Osteoblast (primary cell): ENCODE results near the gene CR1. TPM values are rescaled to one million over a fixed set of nuclear protein-coding genes. Genes with fewer than 3 reads are reported as not detected.

ENCODE experiments used
- DNase-seq: peaks from one replicate; pipeline ENCODE4 v3.0.0; 2011; ENCODE audit warnings: low spot score, mixed read lengths; ENCODE audit not compliant: insufficient read length; ENCODE audit errors: missing footprints
- H2AFZ ChIP-seq: 2 replicates; pipeline ENCODE4 v1.6.0; 2011; ENCODE audit warnings: mild to moderate bottlenecking, low read length
- H3K27ac ChIP-seq: 2 replicates; pipeline ENCODE4 v1.5.1; 2011; ENCODE audit warnings: mild to moderate bottlenecking, low read depth, low read length, moderate library complexity
- H3K27me3 ChIP-seq: 2 replicates; pipeline ENCODE4 v1.6.0; 2012; ENCODE audit warnings: mild to moderate bottlenecking, control low read depth, inconsistent platforms, low read length, moderate library complexity; ENCODE audit not compliant: insufficient read depth
- H3K36me3 ChIP-seq: 2 replicates; pipeline ENCODE4 v1.5.1; 2011; ENCODE audit warnings: mild to moderate bottlenecking, low read length, control low read depth, moderate library complexity; ENCODE audit not compliant: insufficient read depth
- H3K4me1 ChIP-seq: 2 replicates; pipeline ENCODE4 v1.5.1; 2011; ENCODE audit warnings: mild to moderate bottlenecking, low read length, control low read depth, moderate library complexity; ENCODE audit not compliant: insufficient read depth
- H3K4me2 ChIP-seq: 2 replicates; pipeline ENCODE4 v1.6.0; 2011; ENCODE audit warnings: mild to moderate bottlenecking, low read length; ENCODE audit not compliant: insufficient read depth
- H3K4me3 ChIP-seq: fragments of 200-600 bp; sonication (generic); 3 replicates; pipeline ENCODE4 v1.5.1; 2012; ENCODE audit warnings: mild to moderate bottlenecking, low read length, inconsistent platforms; ENCODE audit not compliant: insufficient read depth
- H3K79me2 ChIP-seq: 2 replicates; pipeline ENCODE4 v1.6.0; 2012; ENCODE audit warnings: mild to moderate bottlenecking, low read length, control low read depth, inconsistent platforms; ENCODE audit not compliant: insufficient read depth
- H3K9me3 ChIP-seq: 2 replicates; pipeline ENCODE4 v1.5.1; 2011; ENCODE audit warnings: low read depth, low read length, control low read depth
- H4K20me1 ChIP-seq: 2 replicates; pipeline ENCODE4 v1.6.0; 2012; ENCODE audit warnings: mild to moderate bottlenecking, low read length, control low read depth; ENCODE audit not compliant: insufficient read depth
- total RNA-seq: library from RNA; depleted of rRNA; stranded (reverse); fragments of >200 nt; gene quantifications from 2 replicates; pipeline ENCODE4 v1.2.3, GENCODE V29; 2012
- TF ChIP-seq, protein P1 (sequence below): IDR thresholded peaks from 2 replicates; pipeline ENCODE4 v1.5.1; 2011; ENCODE audit warnings: mild to moderate bottlenecking, low read depth, low read length, moderate library complexity; ENCODE audit errors: extremely low read depth

CR1 gene
- total RNA-seq, result under 0.01 TPM in 1 of 2 replicates, not detected in the other

- no peak within 1 kb of the TSS for H3K4me3 ChIP-seq
- H3K36me3 ChIP-seq, result no peaks in the 10 kb centered on the region
- peak within 1 kb of the TSS; percentile 23 for H3K4me2 ChIP-seq
- H4K20me1 ChIP-seq, result no peaks in the 10 kb centered on the region
- H3K79me2 ChIP-seq, result no peaks in the 10 kb centered on the region
- peak; percentile 23 for DNase-seq
- no peak within 1 kb of the TSS for H2AFZ ChIP-seq
- TF ChIP-seq, protein P1, sequence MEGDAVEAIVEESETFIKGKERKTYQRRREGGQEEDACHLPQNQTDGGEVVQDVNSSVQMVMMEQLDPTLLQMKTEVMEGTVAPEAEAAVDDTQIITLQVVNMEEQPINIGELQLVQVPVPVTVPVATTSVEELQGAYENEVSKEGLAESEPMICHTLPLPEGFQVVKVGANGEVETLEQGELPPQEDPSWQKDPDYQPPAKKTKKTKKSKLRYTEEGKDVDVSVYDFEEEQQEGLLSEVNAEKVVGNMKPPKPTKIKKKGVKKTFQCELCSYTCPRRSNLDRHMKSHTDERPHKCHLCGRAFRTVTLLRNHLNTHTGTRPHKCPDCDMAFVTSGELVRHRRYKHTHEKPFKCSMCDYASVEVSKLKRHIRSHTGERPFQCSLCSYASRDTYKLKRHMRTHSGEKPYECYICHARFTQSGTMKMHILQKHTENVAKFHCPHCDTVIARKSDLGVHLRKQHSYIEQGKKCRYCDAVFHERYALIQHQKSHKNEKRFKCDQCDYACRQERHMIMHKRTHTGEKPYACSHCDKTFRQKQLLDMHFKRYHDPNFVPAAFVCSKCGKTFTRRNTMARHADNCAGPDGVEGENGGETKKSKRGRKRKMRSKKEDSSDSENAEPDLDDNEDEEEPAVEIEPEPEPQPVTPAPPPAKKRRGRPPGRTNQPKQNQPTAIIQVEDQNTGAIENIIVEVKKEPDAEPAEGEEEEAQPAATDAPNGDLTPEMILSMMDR, result no peak
- H3K4me1 ChIP-seq, result no peaks in the 10 kb centered on the region
- no peak within 1 kb of the TSS for H3K27ac ChIP-seq
- no peaks in the 10 kb centered on the region for H3K9me3 ChIP-seq
- H3K27me3 ChIP-seq, result peaks cover 27% of the 10 kb centered on the region
These were observed at the start of gene CR1 for GRCh38 chr1:207495801-207496792. TSS of gene CR1 (plus strand) at chr1:207496157. CDS start at chr1:207496268, 111 bp downstream.

- TF ChIP-seq, protein P1, result no peak
- Histone ChIP-seq H3K79me2 (no peaks in the 10 kb centered on the region), H3K9me3 (no peaks in the 10 kb centered on the region), H3K27ac (no peak overlapping the region), H3K27me3 (peaks cover 42% of the 10 kb centered on the region), H2AFZ (no peak overlapping the region), H3K36me3 (no peaks in the 10 kb centered on the region), H3K4me2 (no peak overlapping the region), H3K4me3 (no peak overlapping the region), H3K4me1 (no peaks in the 10 kb centered on the region), H4K20me1 (no peaks in the 10 kb centered on the region)
- DNase-seq, result no peak
These were observed 42.3 kb upstream of the CR1 start for GRCh38 chr1:207453710-207454045.

DNA sequence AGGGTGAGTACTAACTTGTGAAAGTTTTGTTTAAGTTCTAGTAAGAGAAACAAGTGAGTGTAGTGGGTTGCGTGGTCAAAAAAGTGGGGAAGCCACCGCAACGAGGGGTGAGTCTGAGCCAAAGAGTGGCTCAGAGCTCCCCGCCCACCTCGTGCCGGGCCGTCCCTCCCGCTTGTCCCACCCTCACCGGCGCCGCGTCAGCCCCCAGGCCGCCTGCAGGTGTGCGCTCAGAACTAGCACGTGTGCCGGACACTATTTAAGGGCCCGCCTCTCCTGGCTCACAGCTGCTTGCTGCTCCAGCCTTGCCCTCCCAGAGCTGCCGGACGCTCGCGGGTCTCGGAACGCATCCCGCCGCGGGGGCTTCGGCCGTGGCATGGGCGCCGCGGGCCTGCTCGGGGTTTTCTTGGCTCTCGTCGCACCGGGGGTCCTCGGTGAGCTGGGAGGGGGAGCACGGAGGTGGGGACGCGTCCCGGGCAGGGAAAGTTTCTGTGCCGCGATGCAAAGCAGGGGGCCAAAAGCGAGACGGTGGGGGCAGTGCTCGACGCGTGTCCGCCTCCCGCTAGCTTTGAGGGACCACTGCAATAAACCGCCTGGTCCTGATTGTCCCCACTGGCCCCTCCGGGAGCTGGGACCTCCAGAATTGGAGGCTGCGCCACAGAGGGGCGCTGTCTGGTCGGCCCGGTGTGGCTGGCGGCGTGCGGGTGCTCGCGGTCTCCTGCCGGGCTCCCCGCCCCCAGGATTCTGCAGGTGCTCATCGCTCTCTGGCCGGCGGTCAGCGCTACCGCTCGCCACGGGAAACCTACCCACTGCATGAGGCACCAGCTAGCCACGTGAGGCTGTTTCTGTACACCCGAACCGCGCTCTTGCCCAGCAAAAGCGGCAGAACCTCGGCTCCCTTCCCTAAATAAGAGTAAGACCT is 41.7 kb upstream of the CR1 start, which contains the start of gene CR2:
CR2 (plus strand) TSS at position 283 of the 919 bp plus-strand sequence; CDS start at position 374, 91 bp downstream.
- DNase-seq, result no peak
- Histone ChIP-seq H3K79me2 (no peaks in the 10 kb centered on the region), H3K4me2 (peak within 1 kb of the TSS; percentile 27), H3K27ac (no peak within 1 kb of the TSS), H3K4me1 (no peaks in the 10 kb centered on the region), H3K4me3 (no peak within 1 kb of the TSS), H2AFZ (no peak within 1 kb of the TSS), H4K20me1 (no peaks in the 10 kb centered on the region), H3K27me3 (peaks cover 42% of the 10 kb centered on the region), H3K36me3 (no peaks in the 10 kb centered on the region), H3K9me3 (no peaks in the 10 kb centered on the region)
- TF ChIP-seq, protein P1, result no peak
